CD4-positive, alpha-beta T cell treated with Interleukin-12 subunit alpha and Interleukin-12 subunit beta, for 1 hour (primary cell): Measurements from ENCODE around the gene KCNS3.
"Not testable (repeated sequence)": the region's sequence is repeated elsewhere in the genome, so short reads cannot be mapped to it uniquely, and the experiment has no call there.

Experiments used
- DNase-seq: peaks from one replicate; pipeline ENCODE4 v3.0.0-alpha.2; 2020

KCNS3 gene

DNA sequence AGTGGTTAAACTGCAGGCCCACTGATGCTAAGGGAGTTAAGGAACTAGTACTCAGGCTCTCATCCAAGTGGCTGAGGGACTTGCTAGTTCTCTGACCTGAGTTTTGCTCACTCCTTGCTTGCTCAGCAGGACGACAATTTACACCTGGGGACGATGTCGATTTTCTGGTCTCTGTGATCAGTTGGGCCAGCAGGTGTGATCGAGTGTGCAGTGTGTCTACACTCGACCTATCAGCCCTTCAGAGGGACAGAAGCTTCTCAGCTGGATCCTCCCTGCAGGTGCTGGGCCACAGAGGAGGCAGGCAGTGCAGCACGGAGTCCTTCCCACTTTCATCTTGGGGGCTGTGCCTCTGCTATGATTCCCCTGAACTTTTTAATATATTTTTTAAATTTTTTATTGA is 71.5 kb downstream of the KCNS3 start:
- no peak for DNase-seq

- no peak for DNase-seq
Measured at GRCh38 chr2:17951563-17951962, 73.1 kb downstream of the KCNS3 start.

- no peak for DNase-seq
Measured at GRCh38 chr2:17958466-17959092, 80.1 kb downstream of the KCNS3 start.

GRCh38 chr2:17959356-17959755 is 80.9 kb downstream of the KCNS3 start:
- DNase-seq: no peak

GRCh38 chr2:17959833-17960232 is 81.4 kb downstream of the KCNS3 start:
- DNase-seq: no peak

GRCh38 chr2:17960925-17961324 is 82.5 kb downstream of the KCNS3 start:
- DNase-seq: no peak

DNA sequence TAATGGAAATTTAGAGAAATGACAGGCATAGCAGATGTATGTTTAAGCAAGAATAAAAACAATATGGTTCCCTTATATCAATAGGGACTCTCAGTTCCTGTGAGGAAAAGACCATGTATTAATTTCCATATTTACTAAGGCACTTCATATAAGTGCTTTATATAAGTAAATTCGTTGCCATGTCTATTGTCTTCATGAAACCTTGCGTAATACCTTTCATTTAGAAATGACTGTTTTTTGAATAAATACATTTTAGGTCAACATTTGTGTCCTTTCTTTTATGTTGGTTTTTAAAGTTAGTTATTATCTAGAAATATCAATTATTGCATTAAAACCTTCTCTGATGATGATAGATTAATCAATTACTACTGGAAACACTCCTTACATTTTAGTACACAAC is 83.3 kb downstream of the KCNS3 start:
- DNase-seq: no peak

DNA sequence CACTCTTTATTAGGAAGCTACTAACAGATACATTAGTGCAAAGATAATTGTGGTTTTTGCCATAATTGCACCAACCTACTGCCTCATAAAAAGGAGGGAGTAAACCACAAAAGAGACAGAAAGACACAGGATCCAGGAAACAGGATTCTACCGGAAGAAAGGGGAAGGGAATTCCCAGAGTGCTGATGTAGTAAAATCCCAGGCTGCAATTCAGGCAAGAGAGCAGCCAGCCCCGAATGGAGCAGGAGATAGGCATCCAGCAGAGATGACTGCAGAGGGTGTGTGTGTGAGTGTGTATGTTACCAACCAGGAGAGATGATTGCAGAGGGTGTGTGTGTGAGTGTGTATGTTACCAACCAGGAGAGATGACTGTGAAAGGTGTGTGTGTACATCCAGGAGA is 84.4 kb downstream of the KCNS3 start:
- no peak for DNase-seq

DNA sequence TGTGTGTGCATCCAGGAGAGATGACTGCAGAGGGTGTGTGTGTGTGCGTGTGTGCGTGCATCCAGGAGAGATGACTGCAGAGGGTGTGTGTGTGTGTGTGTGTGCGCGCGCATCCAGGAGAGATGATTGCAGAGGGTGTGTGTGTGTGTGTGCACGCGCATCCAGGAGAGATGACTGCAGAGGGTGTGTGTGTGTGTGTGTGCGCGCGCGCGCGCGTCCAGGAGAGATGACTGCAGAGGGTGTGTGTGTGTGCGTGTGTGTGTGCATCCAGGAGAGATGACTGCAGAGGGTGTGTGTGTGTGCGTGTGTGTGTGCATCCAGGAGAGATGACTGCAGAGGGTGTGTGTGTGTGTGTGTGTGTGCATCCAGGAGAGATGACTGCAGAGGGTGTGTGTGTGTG is 85.1 kb downstream of the KCNS3 start:
- DNase-seq: not testable (repeated sequence)

DNA sequence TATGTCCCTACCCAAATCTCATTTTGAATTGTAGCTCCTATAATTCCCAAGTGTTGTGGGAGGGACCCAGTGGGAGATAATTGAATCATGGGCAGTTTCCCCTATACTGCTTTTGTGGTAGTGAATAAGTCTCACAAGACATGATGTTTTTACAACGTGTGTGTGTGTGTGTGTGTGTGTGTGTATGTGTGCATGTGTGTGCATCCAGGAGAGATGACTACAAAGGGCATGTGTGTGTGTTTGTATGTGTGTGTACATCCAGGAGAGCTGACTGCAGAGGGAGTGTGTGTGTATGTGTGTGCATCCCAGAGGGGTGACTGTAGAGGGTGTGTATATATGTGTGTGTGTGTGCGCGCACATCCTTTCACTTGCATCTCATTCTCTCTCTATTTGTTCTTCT is 86.7 kb downstream of the KCNS3 start:
- DNase-seq: no peak

DNA sequence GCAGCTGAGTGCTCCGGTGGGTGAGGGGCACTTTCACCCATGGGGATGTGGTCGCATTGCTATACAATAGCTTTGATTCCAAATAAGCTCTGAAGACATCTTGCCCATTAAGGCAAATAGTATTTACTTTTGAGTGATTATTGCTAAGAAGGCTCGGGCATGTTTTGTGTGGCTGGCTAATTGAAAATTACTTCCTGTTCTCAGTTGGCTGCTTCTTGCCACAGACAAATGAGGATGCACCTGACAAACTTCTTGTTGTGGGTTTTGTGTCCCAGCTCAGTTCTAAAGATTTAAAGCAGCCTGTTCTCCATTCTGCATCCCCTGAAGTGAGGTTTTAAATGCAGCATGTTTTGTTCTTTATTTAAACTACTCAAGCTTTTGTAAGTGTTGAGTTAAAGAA is 88.3 kb downstream of the KCNS3 start:
- DNase-seq: no peak

- no peak for DNase-seq
Measured at GRCh38 chr2:17969661-17970060, 91.2 kb downstream of the KCNS3 start.

DNA sequence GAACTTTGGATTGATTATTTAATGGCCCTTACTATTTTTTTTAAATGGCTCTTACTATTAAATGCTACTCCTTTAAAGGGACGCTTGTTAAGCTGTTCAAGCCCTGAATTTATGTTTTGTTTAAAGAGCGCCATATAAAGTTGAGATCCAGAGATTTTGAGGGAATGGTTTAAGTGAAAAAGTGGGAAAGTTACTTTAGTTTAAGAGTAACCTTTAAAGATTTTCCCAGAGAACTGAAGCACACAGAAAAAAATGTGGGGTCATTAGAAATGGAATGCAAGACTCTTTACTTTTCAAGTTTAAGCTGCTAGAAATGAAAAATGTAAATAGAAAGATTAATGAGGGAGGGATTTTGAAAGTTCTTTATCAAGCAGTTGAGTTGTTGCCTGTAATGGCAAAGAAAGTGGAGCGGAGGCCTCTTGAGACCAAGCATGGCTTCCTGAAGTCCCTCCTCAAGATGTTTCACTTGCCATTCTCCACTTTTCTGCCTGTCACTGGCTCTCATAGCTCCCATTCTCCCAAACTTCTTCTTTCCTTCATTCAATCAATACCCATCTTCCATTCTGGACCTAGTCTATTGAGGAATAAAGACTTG is 93.2 kb downstream of the KCNS3 start:
- no peak for DNase-seq

DNA sequence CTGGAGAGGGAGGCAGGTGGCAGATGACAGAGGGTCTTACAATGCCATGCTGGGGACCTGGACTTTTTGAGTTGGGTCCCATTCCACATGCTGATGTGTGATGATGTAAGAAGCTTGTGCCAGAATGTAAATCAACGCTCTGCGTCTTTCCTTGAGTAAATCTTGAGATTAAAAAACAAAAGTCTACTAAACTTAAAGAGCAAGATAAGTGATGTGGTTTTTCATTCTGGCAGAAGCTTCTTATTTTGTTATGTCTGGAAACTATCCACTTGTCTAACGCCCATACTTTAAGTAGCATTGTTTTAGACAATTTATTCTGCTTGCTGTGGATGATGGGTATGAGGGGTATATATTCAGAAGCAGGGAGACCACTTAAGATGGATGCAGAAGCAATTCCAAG is 94.5 kb downstream of the KCNS3 start:
- no peak for DNase-seq

- DNase-seq: no peak
Measured at GRCh38 chr2:17975401-17975800, 96.9 kb downstream of the KCNS3 start.

GRCh38 chr2:17976871-17977746 is 98.6 kb downstream of the KCNS3 start:
- DNase-seq: no peak

DNA sequence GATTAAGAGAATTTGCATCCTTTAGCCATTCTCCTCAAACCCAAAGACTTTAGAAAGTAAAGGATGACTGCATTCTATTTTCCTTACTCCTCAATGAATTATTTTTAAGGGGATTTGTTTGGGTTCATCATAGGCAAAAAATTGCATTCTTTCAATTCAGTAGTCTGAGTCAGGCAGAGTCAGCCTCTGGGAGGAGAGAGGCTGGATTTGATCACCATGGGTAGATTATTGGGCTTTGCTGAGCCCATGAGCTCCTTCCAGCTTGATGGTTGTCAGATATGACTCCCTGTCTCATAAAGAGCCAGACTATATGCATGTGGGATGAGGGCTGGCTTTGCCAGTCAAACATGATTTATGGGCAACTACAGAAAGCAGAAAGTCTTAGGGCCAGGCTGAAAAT is 101.2 kb downstream of the KCNS3 start:
- DNase-seq: no peak

GRCh38 chr2:17981936-17982335 is 103.5 kb downstream of the KCNS3 start:
- no peak for DNase-seq
